Left lung (tissue), 10 donors: ENCODE measurements around the gene SBNO2. TPM values are rescaled to one million over a fixed set of nuclear protein-coding genes. Genes with fewer than 3 reads are reported as not detected.
"Not testable (repeated sequence)": the region's sequence is repeated elsewhere in the genome, so short reads cannot be mapped to it uniquely, and the experiment has no call there.

Experiments used
- ATAC-seq: fragments of 200-7000 bp; cut with Tn5 transposase; one replicate; pipeline ENCODE4 v1.9.1; 2020; ENCODE audit warnings: moderate library complexity
- DNase-seq, 4 donors: peaks; one replicate each; pipeline ENCODE4 v3.0.0-alpha.2; 2013 to 2020
- H3K27ac ChIP-seq, 2 donors: fragments of 200-600 bp; sonication (generic) in 1 of 2; one replicate each; pipeline versions ENCODE4 v1.5.0 to v1.8.0; 2020 to 2021
- H3K27me3 ChIP-seq, 2 donors: fragments of 200-600 bp; sonication (generic) in 1 of 2; one replicate each; pipeline versions ENCODE4 v1.5.0 to v1.8.0; 2020 to 2021
- H3K36me3 ChIP-seq, 2 donors: fragments of 200-600 bp; sonication (generic) in 1 of 2; one replicate each; pipeline versions ENCODE4 v1.5.0 to v1.8.0; 2020 to 2021
- H3K4me1 ChIP-seq, 2 donors: fragments of 200-600 bp; one replicate each; pipeline ENCODE4 v1.8.0; 2021
- H3K4me3 ChIP-seq, 2 donors: fragments of 200-600 bp; sonication (generic) in 1 of 2; one replicate each; pipeline versions ENCODE4 v1.5.0 to v1.8.0; 2020 to 2021; ENCODE audit warnings: mild to moderate bottlenecking in 1 of 2
- H3K9me3 ChIP-seq, 2 donors: fragments of 200-600 bp; sonication (generic) in 1 of 2; one replicate each; pipeline versions ENCODE4 v1.5.0 to v1.8.0; 2020 to 2021
- CTCF ChIP-seq, 2 donors: fragments of 200-600 bp; sonication (generic) in 1 of 2; IDR thresholded peaks; one replicate each; pipeline versions ENCODE4 v1.5.0 to v1.8.0; 2021; ENCODE audit warnings: antibody characterized with exemption in 2 of 2
- intact Hi-C, 2 donors: fragments of 100-400 bp; cut with DNase I; formaldehyde crosslinking; loops; one replicate each; pipeline versions ENCODE4 v1.11.2 to v1.14.2; 2022
- polyA plus RNA-seq, 6 donors: library from polyadenylated mRNA; unstranded; fragments of 120-200 nt; gene quantifications; one replicate each; pipeline ENCODE4 v1.2.1, GENCODE V29; 2013; ENCODE audit not compliant: insufficient read length in 6 of 6
- total RNA-seq, 2 donors: library from RNA; stranded (reverse); fragmentation: NEBNext Ultra II Directional; extraction: Animal tissue kit (Norgen Biotek cat#: 25700); gene quantifications; one replicate each; pipeline ENCODE4 v1.2.1, GENCODE V29; 2021
- donor health status: DM: no; HTN: yes; CAD: no.
- donor health status: DM: no; HTN: no; CAD: no.

The SBNO2 gene
- total and polyA plus RNA-seq, 8 donors: 17.9 to 119 (median 23.7) TPM

GRCh38 chr19:1131718-1132551 lies 42.1 kb downstream of the SBNO2 start:
- intact Hi-C loops: no loop called here
- H3K27me3 ChIP-seq: no peaks in the 10 kb centered on the region
- H3K9me3 ChIP-seq: no peaks in the 10 kb centered on the region
- peaks cover 22 to 87% of the 10 kb centered on the region in 2 donors for H3K4me1 ChIP-seq
- H3K4me3 ChIP-seq: peak overlapping the region; percentile 62 to 80
- ATAC-seq (peak; percentile 83), DNase-seq (peak; percentile 41 to 99 (median 78))
- H3K27ac ChIP-seq: peak overlapping the region; percentile 95 to 99
- peaks cover 0 to 51% of the 10 kb centered on the region in 2 donors for H3K36me3 ChIP-seq
- TF ChIP-seq CTCF (IDR thresholded peaks at IDR 0.05): no peak

DNA sequence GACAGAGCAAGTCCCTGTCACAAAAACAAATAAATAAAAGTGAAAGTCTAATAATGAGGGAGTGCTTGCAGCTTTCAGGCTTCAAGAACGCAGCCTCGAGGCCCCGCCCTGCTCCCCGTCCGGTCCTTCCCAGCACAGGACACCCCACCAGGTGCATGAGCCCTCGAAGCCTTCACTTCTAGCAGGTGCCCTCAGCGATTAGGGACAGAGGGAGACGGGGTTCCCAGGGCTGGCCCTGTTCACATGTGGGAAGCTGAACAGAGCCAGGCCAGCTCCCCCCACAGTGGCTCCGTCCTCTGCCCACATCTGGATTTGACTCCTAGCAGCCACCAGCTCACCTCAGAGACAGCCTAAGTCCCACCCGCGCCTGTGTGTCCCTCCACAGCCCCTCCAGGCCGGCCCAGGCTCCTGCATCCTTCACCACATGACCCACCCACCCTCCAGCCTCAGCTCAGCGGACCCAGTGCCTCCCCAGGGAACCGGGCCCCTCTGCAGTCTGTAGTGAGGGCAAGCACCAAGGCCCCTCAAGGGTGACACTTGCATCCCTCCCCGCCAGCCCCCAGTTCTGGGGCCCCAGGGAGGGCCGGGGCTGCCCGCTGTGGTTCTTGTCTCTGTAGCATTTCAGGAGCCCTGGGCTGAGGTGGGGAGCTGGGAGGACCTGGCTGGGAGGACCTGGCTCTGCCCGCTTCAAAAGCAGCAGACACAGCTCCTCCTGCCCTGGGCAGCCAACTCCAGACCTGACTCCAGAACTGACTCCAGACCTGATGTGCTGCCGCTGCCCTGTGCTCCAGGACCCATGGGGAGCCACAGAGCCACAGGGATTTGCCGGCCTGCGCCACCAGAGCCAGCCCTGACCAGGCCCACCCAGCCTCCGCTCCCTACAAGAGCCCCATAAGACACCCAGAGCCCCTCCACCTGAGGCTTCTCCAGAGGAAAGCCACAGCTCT lies 43.0 kb downstream of the SBNO2 start:
- H3K27me3 ChIP-seq: no peaks in the 10 kb centered on the region
- DNase-seq (no peak), ATAC-seq (peak; percentile 11)
- H3K4me1 ChIP-seq: peaks cover 22 to 88% of the 10 kb centered on the region in 2 donors
- no peak for TF ChIP-seq CTCF (IDR thresholded peaks at IDR 0.05)
- H3K27ac ChIP-seq: peak overlapping the region; percentile 95 to 99
- H3K4me3 ChIP-seq: peak overlapping the region; percentile 62 to 80
- no peaks in the 10 kb centered on the region for H3K9me3 ChIP-seq
- intact Hi-C loops: no loop called here
- peaks cover 0 to 51% of the 10 kb centered on the region in 2 donors for H3K36me3 ChIP-seq

DNA sequence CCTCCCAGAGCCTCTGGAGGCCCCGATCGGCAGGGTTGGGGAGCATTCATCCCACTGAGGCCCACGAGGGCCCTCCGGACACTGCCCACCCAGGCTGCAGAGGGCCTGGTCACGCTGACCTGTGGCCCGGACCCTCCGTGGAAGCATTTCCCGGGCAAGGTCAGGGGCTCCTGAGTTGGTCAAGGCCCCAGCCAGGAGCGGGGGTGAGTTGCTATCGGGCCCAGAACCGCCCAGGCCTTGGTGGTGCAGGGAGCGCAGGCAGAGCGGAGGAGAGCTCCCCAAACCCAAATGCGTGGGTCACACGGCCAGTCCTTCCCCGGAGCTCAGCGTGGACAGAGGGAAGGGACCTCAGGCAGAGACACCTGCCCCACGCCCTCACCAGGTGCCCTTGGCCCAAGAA lies 44.5 kb downstream of the SBNO2 start:
- TF ChIP-seq CTCF (IDR thresholded peaks at IDR 0.05): no peak
- H3K36me3 ChIP-seq: peaks cover 0 to 58% of the 10 kb centered on the region in 2 donors
- H3K27ac ChIP-seq: peak overlapping the region in 1 of 2 donors; percentile 13
- H3K27me3 ChIP-seq: no peaks in the 10 kb centered on the region
- peaks cover 22 to 88% of the 10 kb centered on the region in 2 donors for H3K4me1 ChIP-seq
- peak overlapping the region in 1 of 2 donors; percentile 80 for H3K4me3 ChIP-seq
- H3K9me3 ChIP-seq: no peaks in the 10 kb centered on the region
- DNase-seq: no peak
- no peak for ATAC-seq
- intact Hi-C loops: no loop called here

- intact Hi-C loops, ATAC-seq, H3K9me3 ChIP-seq, DNase-seq, H3K4me3 ChIP-seq, H3K27me3 ChIP-seq: not testable (repeated sequence)
- H3K27ac ChIP-seq: peak overlapping the region in 1 of 2 donors; percentile 13
- peaks cover 22 to 88% of the 10 kb centered on the region in 2 donors for H3K4me1 ChIP-seq
- H3K36me3 ChIP-seq: peaks cover 0 to 62% of the 10 kb centered on the region in 2 donors
These were observed 45.0 kb downstream of the SBNO2 start for GRCh38 chr19:1129084-1129483.

GRCh38 chr19:1128106-1128505 lies 46.0 kb downstream of the SBNO2 start:
- Histone ChIP-seq H3K36me3 (peaks cover 0 to 72% of the 10 kb centered on the region in 2 donors), H3K4me3 (no peak overlapping the region)

More at GRCh38 chr19:1128106-1128505, 46.0 kb downstream of the SBNO2 start:
- intact Hi-C loops: no loop called here
- Histone ChIP-seq H3K9me3 (no peaks in the 10 kb centered on the region), H3K27me3 (no peaks in the 10 kb centered on the region), H3K4me1 (peaks cover 17 to 88% of the 10 kb centered on the region in 2 donors), H3K27ac (no peak overlapping the region)
- no peak for TF ChIP-seq CTCF (IDR thresholded peaks at IDR 0.05)
- DNase-seq: no peak
- ATAC-seq: no peak
